Immature natural killer cell (primary cell): Measurements from ENCODE around the gene CDY2A. TPM values are rescaled to one million over a fixed set of nuclear protein-coding genes. Genes with fewer than 3 reads are reported as not detected.

Experiments used
- polyA plus RNA-seq, 3 donors: library from polyadenylated mRNA; unstranded; fragments of 300-500 nt; fragmentation: Illumina TruSeq; gene quantifications; one replicate each; pipeline ENCODE4 v1.2.3, GENCODE V29; 2021

The CDY2A gene
- polyA plus RNA-seq, 3 donors from 2014 or later, result not detected

Other genes starting within 250 kb of the CDY2A start
- not detected for gene CDY2B, start 145.6 kb upstream of the CDY2A start, polyA plus RNA-seq